Karpas-422 (cell line): Measurements from ENCODE around the gene VILL. TPM values are rescaled to one million over a fixed set of nuclear protein-coding genes. Genes with fewer than 3 reads are reported as not detected.
"Not testable (repeated sequence)": the region's sequence is repeated elsewhere in the genome, so short reads cannot be mapped to it uniquely, and the experiment has no call there.

ENCODE experiments used
- DNase-seq: peaks from one replicate; pipeline ENCODE4 v3.0.0-alpha.2; 2015
- H2AFZ ChIP-seq: fragments of 200-600 bp; sonication (generic); 2 replicates; pipeline ENCODE4 v1.6.1; 2014; ENCODE audit warnings: antibody characterized with exemption, low read length, mixed read lengths
- H3K27ac ChIP-seq: fragments of 200-600 bp; sonication (generic); 2 replicates; pipeline ENCODE4 v1.5.1; 2014; ENCODE audit warnings: mild to moderate bottlenecking, low read length, moderate library complexity
- H3K27me3 ChIP-seq: fragments of 200-600 bp; sonication (generic); 2 replicates; pipeline ENCODE4 v1.6.1; 2014; ENCODE audit warnings: low read length, mixed read lengths
- H3K36me3 ChIP-seq: fragments of 200-600 bp; sonication (generic); 2 replicates; pipeline ENCODE4 v1.6.1; 2014; ENCODE audit warnings: low read length, mixed read lengths; ENCODE audit not compliant: insufficient read depth
- H3K4me1 ChIP-seq: fragments of 200-600 bp; sonication (generic); 2 replicates; pipeline ENCODE4 v1.6.1; 2014; ENCODE audit warnings: mild to moderate bottlenecking, low read length, mixed read lengths
- H3K4me2 ChIP-seq: fragments of 200-600 bp; sonication (generic); 2 replicates; pipeline ENCODE4 v1.6.1; 2014; ENCODE audit warnings: low read length, low read depth, mild to moderate bottlenecking; ENCODE audit not compliant: poor library complexity, severe bottlenecking
- H3K4me3 ChIP-seq: fragments of 200-600 bp; sonication (generic); 2 replicates; pipeline ENCODE4 v1.5.1; 2014; ENCODE audit warnings: mild to moderate bottlenecking, antibody characterized with exemption, low read length, mixed read lengths
- H3K79me2 ChIP-seq: fragments of 200-600 bp; sonication (generic); 2 replicates; pipeline ENCODE4 v1.6.1; 2014; ENCODE audit warnings: mild to moderate bottlenecking, low read length, mixed read lengths
- H3K9ac ChIP-seq: fragments of 200-600 bp; sonication (generic); 2 replicates; pipeline ENCODE4 v1.6.0; 2014; ENCODE audit warnings: low read length
- H3K9me2 ChIP-seq: fragments of 200-600 bp; sonication (generic), shearing (Covaris generic); replicated peaks from 2 replicates; pipeline ENCODE4 v1.6.0; 2014; ENCODE audit warnings: mild to moderate bottlenecking, low read length, moderate library complexity; ENCODE audit not compliant: insufficient read depth
- H3K9me3 ChIP-seq: fragments of 300-700, 200-600 bp; sonication (generic); 2 replicates; pipeline ENCODE4 v1.6.1; 2014; ENCODE audit warnings: low read length, mixed read lengths
- H4K20me1 ChIP-seq: fragments of 200-600 bp; sonication (generic); 2 replicates; pipeline ENCODE4 v1.6.1; 2014; ENCODE audit warnings: mild to moderate bottlenecking, antibody characterized with exemption, low read length, low read depth; ENCODE audit not compliant: insufficient read depth
- total RNA-seq: library from RNA; depleted of rRNA; stranded (reverse); fragments of >200 nt; shearing (Covaris generic); gene quantifications from 2 replicates; pipeline ENCODE4 v1.2.3, GENCODE V29; 2014; ENCODE audit warnings: low replicate concordance

VILL gene
- total RNA-seq, 1 experiment from 2014 or later = 9.7 TPM

- DNase-seq = no peak
- no peak overlapping the region for H3K27ac ChIP-seq
- H3K4me2 ChIP-seq = no peak overlapping the region
- no peak overlapping the region for H3K4me3 ChIP-seq
- no peaks in the 10 kb centered on the region for H3K9me3 ChIP-seq
- no peaks in the 10 kb centered on the region for H3K79me2 ChIP-seq
- H3K9me2 ChIP-seq = no peaks in the 10 kb centered on the region
- no peaks in the 10 kb centered on the region for H3K4me1 ChIP-seq
- H4K20me1 ChIP-seq = no peaks in the 10 kb centered on the region
- no peak overlapping the region for H3K9ac ChIP-seq
- no peaks in the 10 kb centered on the region for H3K36me3 ChIP-seq
- H2AFZ ChIP-seq = no peak overlapping the region
- H3K27me3 ChIP-seq = no peaks in the 10 kb centered on the region
These were observed 4.8 kb upstream of the VILL start for GRCh38 chr3:37985637-37986320.

DNA sequence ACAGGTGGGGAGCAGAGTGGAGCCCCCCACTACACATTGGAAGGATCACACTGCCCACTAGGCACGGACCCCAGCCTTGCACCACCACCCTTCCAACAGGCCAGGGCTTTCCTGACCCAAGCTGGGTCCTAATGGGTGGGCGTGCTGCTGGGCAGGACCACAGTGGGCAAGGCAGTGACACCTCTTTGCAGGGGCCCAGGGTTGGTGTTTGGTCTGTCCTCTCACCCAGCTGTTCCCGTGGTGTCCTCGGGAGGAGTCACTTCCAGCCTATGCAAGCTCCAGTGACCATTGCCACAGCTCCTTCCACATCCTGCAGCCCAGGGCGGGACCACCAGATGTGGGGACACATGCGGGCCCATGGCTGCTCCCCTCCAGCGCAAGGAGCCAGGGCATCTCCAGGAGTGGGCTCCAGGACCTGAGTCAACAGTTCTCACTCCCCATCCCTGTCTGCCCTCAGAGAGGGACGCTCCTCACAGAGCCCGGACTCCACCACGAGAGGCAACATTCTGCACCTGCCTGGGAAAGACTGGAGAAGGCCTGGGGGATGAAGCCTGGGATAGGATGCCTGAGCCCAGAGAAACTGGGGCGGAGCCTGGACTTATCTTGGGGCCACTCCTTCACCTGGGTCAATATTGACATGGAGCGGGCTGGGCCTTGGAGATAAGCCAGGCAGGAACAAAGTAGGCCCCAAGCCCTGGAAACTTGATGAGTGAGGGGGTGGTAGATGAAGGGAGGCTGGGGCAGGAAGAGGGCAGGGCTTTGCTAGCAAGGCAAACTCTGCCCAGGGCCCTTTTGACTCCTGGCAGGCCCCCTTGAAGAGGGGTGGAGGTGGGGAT, 3.9 kb upstream of the VILL start:
- DNase-seq = no peak
- H3K79me2 ChIP-seq = no peaks in the 10 kb centered on the region
- no peak overlapping the region for H2AFZ ChIP-seq
- no peak overlapping the region for H3K4me3 ChIP-seq
- no peaks in the 10 kb centered on the region for H3K4me1 ChIP-seq
- no peak overlapping the region for H3K4me2 ChIP-seq
- no peaks in the 10 kb centered on the region for H3K9me3 ChIP-seq
- H3K27me3 ChIP-seq = no peaks in the 10 kb centered on the region
- H3K27ac ChIP-seq = no peak overlapping the region
- H3K9me2 ChIP-seq = no peaks in the 10 kb centered on the region
- H3K36me3 ChIP-seq = no peaks in the 10 kb centered on the region
- no peaks in the 10 kb centered on the region for H4K20me1 ChIP-seq
- H3K9ac ChIP-seq = no peak overlapping the region

GRCh38 chr3:37987315-37987697, 3.3 kb upstream of the VILL start:
- Histone ChIP-seq H3K79me2 (no peaks in the 10 kb centered on the region), H3K27ac (no peak overlapping the region), H3K9ac (no peak overlapping the region), H3K9me3 (no peaks in the 10 kb centered on the region), H3K4me1 (no peaks in the 10 kb centered on the region), H4K20me1 (no peaks in the 10 kb centered on the region), H3K27me3 (no peaks in the 10 kb centered on the region), H3K9me2 (no peaks in the 10 kb centered on the region), H3K36me3 (no peaks in the 10 kb centered on the region), H2AFZ (no peak overlapping the region), H3K4me2 (no peak overlapping the region), H3K4me3 (no peak overlapping the region)
- no peak for DNase-seq

- no peak overlapping the region for H2AFZ ChIP-seq
- H3K36me3 ChIP-seq = no peaks in the 10 kb centered on the region
- H3K79me2 ChIP-seq = no peaks in the 10 kb centered on the region
- H3K9ac ChIP-seq = no peak overlapping the region
- no peaks in the 10 kb centered on the region for H3K9me2 ChIP-seq
- H4K20me1 ChIP-seq = no peaks in the 10 kb centered on the region
- no peaks in the 10 kb centered on the region for H3K9me3 ChIP-seq
- no peaks in the 10 kb centered on the region for H3K4me1 ChIP-seq
- DNase-seq = no peak
- no peak overlapping the region for H3K4me3 ChIP-seq
- no peaks in the 10 kb centered on the region for H3K27me3 ChIP-seq
- H3K27ac ChIP-seq = no peak overlapping the region
- H3K4me2 ChIP-seq = no peak overlapping the region
These were observed 2.8 kb upstream of the VILL start for GRCh38 chr3:37987751-37988179.

DNA sequence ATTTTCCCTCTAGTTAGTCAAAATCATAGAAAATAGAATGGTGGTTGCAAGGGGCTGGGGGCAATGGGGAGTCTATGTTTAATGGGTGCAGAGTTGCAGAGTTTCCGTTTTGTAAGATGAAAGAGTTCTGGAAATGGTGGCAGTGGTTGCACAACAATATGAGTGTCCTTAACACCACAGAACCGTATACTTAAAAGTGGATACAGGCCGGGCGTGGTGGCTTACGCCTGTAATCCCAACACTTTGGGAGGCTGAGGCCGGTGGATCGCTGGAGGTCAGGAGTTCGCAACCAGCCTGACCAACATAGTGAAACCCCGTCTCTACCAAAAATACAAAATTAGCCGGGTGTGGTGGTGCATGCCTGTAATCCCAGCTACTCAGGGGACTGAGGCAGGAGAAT, 2.2 kb upstream of the VILL start:
- not testable (repeated sequence) for H3K4me1 ChIP-seq, H3K36me3 ChIP-seq, H3K27ac ChIP-seq, H3K9me2 ChIP-seq, H3K4me2 ChIP-seq, H3K4me3 ChIP-seq, H3K27me3 ChIP-seq, DNase-seq, H4K20me1 ChIP-seq, H3K9me3 ChIP-seq, H3K9ac ChIP-seq, H2AFZ ChIP-seq, H3K79me2 ChIP-seq

DNA sequence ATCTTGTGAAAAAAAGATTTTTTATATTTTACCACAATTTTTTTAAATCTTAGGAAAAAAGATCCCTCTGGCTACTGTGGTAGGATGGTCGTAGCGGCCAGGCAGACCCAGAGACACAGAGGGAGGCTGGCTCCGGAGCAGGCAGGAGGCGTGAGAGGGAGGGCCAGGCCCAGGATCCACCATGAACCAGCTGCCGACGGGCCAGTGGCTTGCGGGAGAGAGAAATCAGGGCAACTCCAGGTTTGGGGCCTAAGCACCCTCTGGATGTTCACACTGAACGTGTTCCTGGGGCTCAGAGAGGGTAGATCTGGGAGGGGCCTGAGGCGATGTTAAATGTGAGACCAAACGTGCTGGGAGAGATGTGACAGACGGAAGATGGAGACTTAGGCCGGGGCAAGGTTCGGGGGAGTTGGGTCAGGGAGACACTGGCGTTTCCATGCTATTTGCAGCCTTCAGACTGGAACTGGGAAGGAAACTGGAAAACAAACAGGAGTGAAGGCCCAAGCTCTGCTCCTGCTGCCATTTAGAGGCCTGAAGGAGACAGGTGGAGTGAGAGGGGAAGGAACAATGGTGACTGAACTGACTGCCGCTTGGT, 1.6 kb upstream of the VILL start:
- H3K36me3 ChIP-seq = no peaks in the 10 kb centered on the region
- no peak overlapping the region for H2AFZ ChIP-seq
- H3K4me2 ChIP-seq = no peak overlapping the region
- H3K4me1 ChIP-seq = peaks cover 7% of the 10 kb centered on the region
- no peak overlapping the region for H3K27ac ChIP-seq
- DNase-seq = no peak
- H3K27me3 ChIP-seq = no peaks in the 10 kb centered on the region
- H3K9me3 ChIP-seq = no peaks in the 10 kb centered on the region
- no peak overlapping the region for H3K9ac ChIP-seq
- no peak overlapping the region for H3K4me3 ChIP-seq
- no peaks in the 10 kb centered on the region for H3K9me2 ChIP-seq
- no peaks in the 10 kb centered on the region for H4K20me1 ChIP-seq
- H3K79me2 ChIP-seq = no peaks in the 10 kb centered on the region

GRCh38 chr3:37989821-37990480, 635 bp upstream of the VILL start:
- H3K27ac ChIP-seq = no peak overlapping the region
- H4K20me1 ChIP-seq = no peaks in the 10 kb centered on the region
- H3K4me2 ChIP-seq = no peak overlapping the region
- H2AFZ ChIP-seq = no peak overlapping the region
- H3K27me3 ChIP-seq = no peaks in the 10 kb centered on the region
- peaks cover 2% of the 10 kb centered on the region for H3K79me2 ChIP-seq
- H3K9me2 ChIP-seq = no peaks in the 10 kb centered on the region
- no peaks in the 10 kb centered on the region for H3K9me3 ChIP-seq
- no peak for DNase-seq
- H3K4me3 ChIP-seq = no peak overlapping the region
- H3K9ac ChIP-seq = no peak overlapping the region
- H3K4me1 ChIP-seq = peaks cover 11% of the 10 kb centered on the region
- no peaks in the 10 kb centered on the region for H3K36me3 ChIP-seq

GRCh38 chr3:37991109-37991508, 523 bp downstream of the VILL start:
- peaks cover 11% of the 10 kb centered on the region for H3K79me2 ChIP-seq
- H3K9me2 ChIP-seq = no peaks in the 10 kb centered on the region
- 0 out of 2 replicates have a peak, but pooled peaks cover 2% of the 10 kb centered on the region for H3K36me3 ChIP-seq
- no peaks in the 10 kb centered on the region for H4K20me1 ChIP-seq
- no peak overlapping the region for H2AFZ ChIP-seq
- no peaks in the 10 kb centered on the region for H3K27me3 ChIP-seq
- no peak overlapping the region for H3K4me3 ChIP-seq
- no peak overlapping the region for H3K9ac ChIP-seq
- H3K4me1 ChIP-seq = peaks cover 19% of the 10 kb centered on the region
- no peak overlapping the region for H3K27ac ChIP-seq
- no peaks in the 10 kb centered on the region for H3K9me3 ChIP-seq
- DNase-seq = no peak
- H3K4me2 ChIP-seq = no peak overlapping the region
